ENCODE measurements around the gene FAM3A. TPM values are rescaled to one million over a fixed set of nuclear protein-coding genes. Genes with fewer than 3 reads are reported as not detected.
A peak's percentile ranks its signal among the peaks of the same experiment; 100 is the strongest.

Gene FAM3A
- total and polyA plus RNA-seq, 3 donors from 2014 or later: 24.0 to 41.1 (median 24.7) TPM

- DNase-seq: no peak
- Histone ChIP-seq H3K27ac (no peak overlapping the region), H3K27me3 (no peaks in the 10 kb centered on the region), H3K4me3 (no peak overlapping the region), H3K36me3 (ENCODE audit: low read depth, missing control alignments) (no peaks in the 10 kb centered on the region), H3K4me1 (no peaks in the 10 kb centered on the region), H3K9me3 (no peaks in the 10 kb centered on the region)
- intact Hi-C loops (cut with DNase I; ENCODE audit: low total_unique reads): no loop called here
- 90% methylated on average over 6 of the region's 36 CpGs; no CpG with 5 or more reads in 1 of the 2 donors for WGBS, 2 donors
- TF ChIP-seq POLR2A (IDR thresholded peaks at IDR 0.05): no peak
- TF ChIP-seq CTCF (IDR thresholded peaks at IDR 0.05): no peak
These were observed 52.3 kb downstream of the FAM3A start for GRCh38 chrX:154463611-154464220.

- DNase-seq: no peak
- H3K9me3 ChIP-seq: no peaks in the 10 kb centered on the region
- intact Hi-C loops (cut with DNase I; ENCODE audit: low total_unique reads): no loop called here
- H3K4me1 ChIP-seq: no peaks in the 10 kb centered on the region
- H3K27ac ChIP-seq: no peak overlapping the region
- no peak overlapping the region for H3K4me3 ChIP-seq
- 63% methylated on average over 8 of the region's 8 CpGs; no CpG with 5 or more reads in 1 of the 2 donors for WGBS, 2 donors
- H3K27me3 ChIP-seq: no peaks in the 10 kb centered on the region
- no peaks in the 10 kb centered on the region for H3K36me3 ChIP-seq (ENCODE audit: low read depth, missing control alignments)
- TF ChIP-seq CTCF (IDR thresholded peaks at IDR 0.05) (no peak), POLR2A (IDR thresholded peaks at IDR 0.05) (no peak)
These were observed 53.6 kb downstream of the FAM3A start for GRCh38 chrX:154462396-154462795.

GRCh38 chrX:154460326-154460725, 55.7 kb downstream of the FAM3A start:
- H3K36me3 ChIP-seq (ENCODE audit: low read depth, missing control alignments): no peaks in the 10 kb centered on the region
- H3K27me3 ChIP-seq: no peaks in the 10 kb centered on the region
- DNase-seq: no peak
- H3K4me3 ChIP-seq: no peak overlapping the region
- 84% methylated on average over 17 of the region's 26 CpGs; no CpG with 5 or more reads in 1 of the 2 donors for WGBS, 2 donors
- intact Hi-C loops (cut with DNase I; ENCODE audit: low total_unique reads): no loop called here
- TF ChIP-seq CTCF (IDR thresholded peaks at IDR 0.05) (no peak), POLR2A (IDR thresholded peaks at IDR 0.05) (no peak)
- H3K27ac ChIP-seq: no peak overlapping the region
- no peaks in the 10 kb centered on the region for H3K4me1 ChIP-seq
- no peaks in the 10 kb centered on the region for H3K9me3 ChIP-seq

GRCh38 chrX:154459832-154460231, 56.2 kb downstream of the FAM3A start:
- no peak for TF ChIP-seq CTCF (IDR thresholded peaks at IDR 0.05)
- no peak for TF ChIP-seq POLR2A (IDR thresholded peaks at IDR 0.05)
- H3K36me3 ChIP-seq (ENCODE audit: low read depth, missing control alignments): no peaks in the 10 kb centered on the region
- H3K4me1 ChIP-seq: no peaks in the 10 kb centered on the region
- H3K9me3 ChIP-seq: no peaks in the 10 kb centered on the region
- H3K4me3 ChIP-seq: no peak overlapping the region
- no peaks in the 10 kb centered on the region for H3K27me3 ChIP-seq
- intact Hi-C loops (cut with DNase I; ENCODE audit: low total_unique reads): no loop called here
- DNase-seq: peak; percentile 21
- WGBS, 2 donors: 31% methylated on average over 12 of the region's 14 CpGs; no CpG with 5 or more reads in 1 of the 2 donors
- H3K27ac ChIP-seq: no peak overlapping the region

Data from testis (tissue), 3 donors.